Activated T-helper 9 cell treated with anti-CD3 and anti-CD28 coated beads, Interleukin-2, amount 50 U/mL, for 16 hours (primary cell): ENCODE measurements around the gene TM2D1.
"Not testable (repeated sequence)": the region's sequence is repeated elsewhere in the genome, so short reads cannot be mapped to it uniquely, and the experiment has no call there.

Source experiments
- DNase-seq: peaks from one replicate; pipeline ENCODE4 v3.0.0-alpha.2; 2020; ENCODE audit warnings: low read depth

TM2D1 gene

DNA sequence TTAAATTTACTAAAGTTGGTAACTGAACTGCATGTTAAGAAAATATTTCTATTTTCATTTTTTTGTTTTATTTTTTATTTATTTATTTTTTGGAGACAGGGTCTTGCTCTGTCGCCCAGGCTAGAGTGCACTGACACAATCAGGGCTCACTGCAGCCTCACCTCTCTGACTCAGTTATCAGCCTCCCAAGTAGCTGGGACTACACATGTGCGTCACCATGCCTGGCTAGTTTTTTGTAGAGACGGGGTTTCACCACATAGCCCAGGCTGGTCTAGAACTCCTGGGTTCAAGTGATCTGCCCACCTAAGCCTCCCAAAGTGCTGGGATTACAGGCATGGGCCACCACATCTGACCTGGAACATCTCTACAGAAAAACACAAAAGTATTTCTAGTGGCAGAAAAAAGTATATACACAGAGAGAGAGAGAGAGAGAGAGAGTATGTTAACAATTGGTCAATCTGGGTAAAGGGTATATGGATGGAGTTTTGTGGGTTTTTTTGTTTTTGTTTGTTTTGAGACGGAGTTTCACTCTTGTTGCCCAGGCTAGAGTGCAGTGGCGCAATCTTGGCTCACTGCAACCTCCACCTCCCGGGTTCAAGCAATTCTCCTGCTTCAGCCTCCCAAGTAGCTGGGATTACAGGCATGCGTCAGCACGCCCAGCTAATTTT, 5.8 kb downstream of the TM2D1 start:
- not testable (repeated sequence) for DNase-seq

DNA sequence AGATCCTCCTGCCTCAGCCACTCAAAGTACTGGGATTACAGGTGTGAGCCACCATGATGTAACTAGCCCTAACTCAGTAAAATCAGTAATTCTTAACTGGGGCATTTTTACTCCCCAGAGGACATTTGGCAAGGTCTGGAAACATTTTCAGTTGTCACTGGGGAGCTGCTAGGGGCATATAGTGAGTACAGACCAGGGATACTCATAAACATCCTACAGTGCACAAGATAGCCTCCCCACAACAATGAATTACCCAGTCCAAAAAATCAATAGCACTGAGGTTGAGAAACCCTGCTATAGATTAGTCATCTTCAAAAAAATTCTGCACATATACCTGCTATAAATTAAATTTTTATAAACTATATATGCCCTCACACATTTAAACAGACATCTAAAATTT, 13.0 kb downstream of the TM2D1 start:
- DNase-seq: no peak

DNA sequence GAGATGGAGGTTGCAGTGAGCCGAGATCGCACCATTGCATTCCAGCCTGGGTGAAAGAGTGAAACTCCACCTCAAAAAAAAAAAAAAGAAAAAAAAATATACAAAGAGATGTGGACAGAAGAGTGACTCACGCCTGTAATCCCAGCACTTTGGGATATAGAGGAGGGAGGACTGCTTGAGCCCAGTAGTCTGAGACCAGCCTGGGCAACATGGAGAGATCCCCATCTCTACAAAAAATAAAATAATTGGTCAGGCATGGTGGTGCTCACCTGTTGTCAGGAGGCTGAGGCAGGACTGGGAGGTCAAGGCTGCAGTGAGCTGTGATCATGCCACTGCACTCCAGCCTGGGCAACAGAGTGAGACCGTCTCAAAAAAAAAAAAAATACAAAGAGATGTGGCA, 13.7 kb downstream of the TM2D1 start:
- DNase-seq: not testable (repeated sequence)

DNA sequence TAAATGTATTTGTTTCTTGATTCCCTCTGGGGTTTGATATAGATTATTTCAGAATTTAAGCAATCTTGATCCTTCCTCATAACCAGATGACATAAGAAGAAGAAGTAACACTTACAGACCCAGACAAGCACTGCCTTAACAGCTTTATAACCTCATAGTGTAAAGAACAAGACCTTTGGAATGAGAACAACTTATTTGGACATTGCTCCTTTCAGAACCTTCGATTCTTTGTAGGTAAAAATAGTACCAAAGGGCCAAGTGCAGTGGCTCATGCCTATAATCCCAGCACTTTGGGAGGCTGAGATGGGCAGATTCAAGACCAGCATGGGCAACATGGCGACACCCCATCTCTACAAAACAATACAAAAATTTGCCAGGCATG, 15.0 kb downstream of the TM2D1 start:
- DNase-seq: no peak

DNA sequence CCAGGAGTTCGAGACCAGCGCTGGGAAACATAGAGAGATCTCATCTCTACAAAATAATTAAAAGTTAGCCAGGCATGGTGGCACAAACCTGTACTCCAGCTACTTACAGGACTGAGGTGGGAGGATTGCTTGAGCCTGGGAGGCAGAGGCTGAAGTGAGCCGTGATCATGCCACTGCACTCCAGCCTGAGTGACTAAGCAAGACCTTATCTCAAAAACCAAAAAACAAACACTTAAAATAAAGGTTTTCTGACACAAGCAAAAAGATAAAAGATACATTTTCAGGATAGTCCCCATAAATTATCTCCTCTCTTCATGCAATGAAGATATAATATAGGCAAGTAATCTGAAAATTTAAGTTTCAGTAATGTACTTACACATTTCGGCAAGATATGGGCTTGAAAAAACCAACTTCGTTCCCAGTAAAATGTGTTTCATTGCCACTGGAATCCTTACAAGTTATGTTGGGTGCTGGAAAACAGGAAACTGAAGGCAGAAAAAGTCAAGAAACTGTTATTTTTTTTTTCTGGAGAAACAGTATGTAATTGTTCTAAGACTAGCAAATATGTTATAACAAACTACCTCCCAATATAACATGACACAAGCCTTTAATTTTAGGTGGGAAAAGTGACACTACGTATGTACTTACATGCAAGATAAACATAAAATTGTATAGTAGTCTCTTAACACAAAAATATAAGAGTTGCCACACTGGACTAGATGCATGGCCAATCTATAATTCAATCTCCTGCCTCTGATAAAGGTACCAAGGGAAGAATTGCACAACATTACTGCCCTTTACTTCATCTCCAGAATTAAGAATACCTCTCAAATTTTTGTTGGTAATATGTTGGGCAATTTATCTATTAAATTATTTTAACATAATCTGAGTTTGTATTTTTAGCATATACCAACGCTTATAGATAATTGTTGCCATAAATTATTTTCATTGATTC, 15.7 kb downstream of the TM2D1 start:
- no peak for DNase-seq

DNA sequence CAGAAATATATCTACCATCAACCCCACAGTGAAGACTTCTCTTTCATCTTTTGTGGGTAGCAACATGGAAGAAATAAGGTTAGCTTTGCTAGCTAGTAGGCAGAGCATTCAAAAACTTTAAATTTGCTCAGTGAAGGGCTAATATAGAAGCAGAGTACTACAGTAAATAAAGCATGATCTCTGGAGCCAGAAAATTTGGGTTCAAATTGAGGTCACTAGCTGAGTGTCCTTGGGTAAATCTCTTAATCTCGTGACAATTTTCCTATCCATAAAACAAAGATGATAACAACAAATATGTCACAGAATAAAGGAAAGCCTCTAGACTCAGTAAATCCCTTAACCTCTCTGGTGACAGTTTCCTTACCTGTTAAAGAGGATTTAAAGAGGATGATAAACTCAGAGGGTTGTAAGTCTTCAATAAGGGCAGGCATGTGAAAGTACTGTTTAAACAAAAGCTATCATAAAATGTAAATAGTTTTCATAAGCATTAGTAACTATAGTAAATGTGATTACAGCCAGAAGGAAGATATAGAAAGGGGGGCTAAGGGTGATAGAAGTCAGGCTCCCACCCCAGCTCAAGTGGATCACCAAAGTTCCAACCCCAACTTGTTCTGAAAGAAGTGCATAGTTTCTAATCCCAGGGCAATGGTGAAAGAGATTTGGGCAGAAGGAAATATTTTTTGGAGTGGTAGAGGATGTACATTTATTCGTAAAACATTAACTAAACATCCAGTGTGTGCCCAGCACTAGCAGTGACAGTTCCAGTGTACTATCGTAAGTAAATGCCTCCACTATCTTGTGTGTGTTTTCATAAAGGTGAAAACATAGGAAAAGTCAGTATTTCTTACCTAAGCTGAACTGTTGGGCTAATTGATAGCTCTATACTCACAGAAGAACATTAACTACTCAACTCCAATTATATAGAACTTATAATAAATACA, 24.8 kb downstream of the TM2D1 start:
- DNase-seq: no peak

DNA sequence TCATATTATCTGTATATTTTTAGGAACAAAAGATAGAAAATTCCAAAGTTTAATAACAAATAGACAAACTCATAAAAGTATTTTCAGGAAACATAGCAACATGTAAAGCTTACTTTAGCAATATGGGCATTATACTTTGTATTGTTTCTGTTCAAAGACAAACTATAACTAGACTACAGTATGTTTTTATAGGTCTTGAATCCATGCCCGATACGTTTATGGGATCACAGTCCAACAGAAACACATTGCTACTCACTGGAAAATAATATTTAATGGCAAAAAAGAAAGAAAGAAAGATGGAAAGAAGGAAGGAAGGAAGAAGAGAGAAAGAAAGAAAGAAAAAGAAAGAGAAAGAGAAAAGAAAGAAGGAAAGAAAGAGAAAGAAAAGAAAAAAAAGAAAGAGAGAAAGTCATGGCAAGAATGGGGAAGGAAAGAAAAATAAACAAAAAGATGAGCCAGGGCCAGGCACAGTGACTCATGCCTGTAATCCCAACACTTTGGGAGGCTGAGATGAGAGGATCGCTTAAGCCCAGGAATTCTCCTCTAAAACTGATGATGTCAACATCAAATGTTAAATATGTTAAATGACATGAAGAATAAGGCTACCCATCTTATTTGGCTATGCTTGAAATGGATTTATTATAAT, 32.7 kb downstream of the TM2D1 start:
- DNase-seq: no peak

DNA sequence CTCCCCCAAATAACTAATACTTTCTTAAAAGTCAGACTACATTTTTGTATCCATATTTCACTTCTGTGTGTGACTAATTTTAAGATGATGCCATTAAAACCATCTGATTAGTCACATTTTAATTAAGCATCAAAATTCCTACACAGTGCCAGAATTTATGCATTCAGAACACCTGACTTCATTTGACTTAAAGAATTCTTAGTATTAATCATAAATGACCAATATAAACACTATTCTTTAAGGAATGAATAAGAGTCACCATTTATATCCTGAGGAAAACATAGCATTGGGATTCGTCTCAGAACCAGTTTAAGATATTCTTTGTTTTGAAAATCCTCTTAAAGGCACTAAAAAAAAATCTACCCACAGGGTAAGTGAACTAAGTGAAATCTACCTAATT, 37.0 kb downstream of the TM2D1 start:
- no peak for DNase-seq

DNA sequence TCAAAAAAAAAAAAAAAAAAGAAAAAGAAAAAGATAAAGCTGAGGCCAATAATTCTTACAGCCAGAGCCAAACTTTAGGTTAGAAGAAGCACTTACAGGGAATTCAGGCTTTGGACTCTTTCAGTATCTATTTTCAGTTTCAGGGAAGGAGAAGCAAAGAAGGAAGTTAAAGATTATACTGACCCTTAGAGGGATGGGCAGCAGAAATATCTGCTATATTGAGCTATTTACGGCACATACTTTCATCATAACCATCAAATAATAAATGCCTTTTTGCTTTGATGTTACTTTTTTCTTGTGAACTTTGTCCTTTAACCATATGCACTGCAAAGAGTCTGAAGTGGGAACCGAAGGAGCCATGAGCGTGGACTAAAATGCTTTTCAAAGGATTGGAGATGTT, 42.0 kb downstream of the TM2D1 start:
- no peak for DNase-seq

DNA sequence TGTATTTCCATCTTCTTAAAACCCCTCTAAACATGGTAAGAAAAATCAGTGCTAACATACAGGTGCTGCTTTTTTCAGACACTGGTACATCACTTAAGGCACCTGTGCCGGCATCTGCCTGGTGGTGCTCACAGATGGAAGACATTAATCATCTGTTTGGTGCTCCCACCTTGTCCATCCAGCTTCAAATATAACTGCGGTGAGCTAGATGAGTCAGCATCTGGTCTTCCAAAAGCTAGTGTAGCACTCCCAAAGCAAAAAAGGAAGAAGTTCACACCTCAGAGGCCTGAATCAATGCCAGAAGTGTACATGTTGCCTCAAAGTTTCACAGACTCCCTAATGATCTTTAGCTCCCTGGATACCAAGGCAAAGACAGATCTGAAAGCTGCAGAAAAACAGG, 44.4 kb downstream of the TM2D1 start:
- no peak for DNase-seq

DNA sequence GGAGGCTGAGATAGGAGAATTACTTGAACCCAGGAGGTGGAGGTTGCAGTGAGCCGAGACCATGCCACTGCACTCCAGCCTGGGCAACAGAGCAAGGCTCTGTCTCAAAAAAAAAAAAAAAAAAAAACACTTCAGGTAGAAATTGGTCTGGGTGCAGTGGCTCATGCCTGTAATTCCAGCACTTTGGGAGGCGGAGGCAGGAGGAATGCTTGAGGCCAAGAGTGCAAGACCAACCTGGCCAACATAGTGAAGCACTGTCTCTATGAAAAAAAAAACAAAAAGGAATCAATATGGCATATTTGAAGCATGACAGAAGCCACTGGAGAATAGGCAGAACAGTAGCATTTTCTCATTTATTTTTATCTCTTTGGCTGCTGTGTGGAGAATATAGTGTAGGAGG, 48.1 kb downstream of the TM2D1 start:
- DNase-seq: not testable (repeated sequence)

DNA sequence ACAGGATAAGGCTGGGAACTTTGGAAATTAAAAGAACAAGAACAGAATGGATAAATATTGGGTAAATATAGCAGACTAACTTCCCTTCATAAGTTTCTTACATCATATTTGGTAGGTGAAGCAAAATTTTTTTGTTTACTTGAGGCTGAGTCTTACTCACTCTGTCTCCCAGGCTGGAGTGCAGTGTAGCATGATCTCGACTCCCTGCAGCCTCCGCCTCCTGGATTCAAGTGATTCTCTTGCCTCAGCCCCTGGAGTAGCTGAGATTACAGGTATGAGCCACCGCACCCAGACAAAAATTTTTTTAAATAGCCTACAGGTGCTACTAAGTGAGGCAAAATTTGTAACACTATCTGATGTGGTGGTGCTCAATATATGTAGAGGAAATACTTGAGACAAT, 50.7 kb downstream of the TM2D1 start:
- DNase-seq: no peak

DNA sequence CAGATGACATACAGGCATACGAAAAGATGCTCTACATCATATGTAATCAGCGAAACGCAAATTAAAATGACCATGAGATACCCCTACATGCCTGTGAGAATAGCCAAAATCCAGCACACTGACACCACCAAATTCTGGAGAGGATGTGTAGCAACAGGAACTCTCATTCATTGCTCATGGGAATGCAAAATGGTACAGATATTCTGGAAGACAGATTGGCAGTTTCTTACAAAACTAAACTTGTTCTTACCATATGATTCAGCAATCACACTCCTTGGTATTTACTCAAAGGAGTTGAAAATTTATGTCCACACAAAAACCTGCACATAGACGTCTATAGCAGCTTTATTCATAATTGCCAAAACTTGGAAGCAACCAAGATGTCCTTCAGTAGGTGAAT, 52.6 kb downstream of the TM2D1 start:
- DNase-seq: no peak

DNA sequence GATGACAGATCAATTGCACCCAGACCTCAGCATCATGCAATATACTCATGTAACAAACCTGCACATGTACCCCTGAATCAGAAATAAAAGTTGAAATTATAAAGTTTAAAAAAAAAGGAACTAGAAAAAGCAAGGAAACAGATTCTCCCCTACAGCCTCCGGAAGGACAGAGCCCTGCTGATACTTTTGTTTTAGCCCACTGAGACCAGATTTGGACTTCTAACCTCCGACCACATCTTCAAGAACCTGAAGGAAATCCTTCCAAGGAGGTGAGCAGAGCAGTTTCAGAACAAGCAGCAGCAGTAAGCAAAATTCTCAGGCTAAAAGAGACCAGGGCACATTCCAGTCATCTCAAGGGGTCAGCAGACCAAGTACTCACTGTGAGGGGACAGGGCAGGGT, 54.5 kb downstream of the TM2D1 start:
- no peak for DNase-seq

DNA sequence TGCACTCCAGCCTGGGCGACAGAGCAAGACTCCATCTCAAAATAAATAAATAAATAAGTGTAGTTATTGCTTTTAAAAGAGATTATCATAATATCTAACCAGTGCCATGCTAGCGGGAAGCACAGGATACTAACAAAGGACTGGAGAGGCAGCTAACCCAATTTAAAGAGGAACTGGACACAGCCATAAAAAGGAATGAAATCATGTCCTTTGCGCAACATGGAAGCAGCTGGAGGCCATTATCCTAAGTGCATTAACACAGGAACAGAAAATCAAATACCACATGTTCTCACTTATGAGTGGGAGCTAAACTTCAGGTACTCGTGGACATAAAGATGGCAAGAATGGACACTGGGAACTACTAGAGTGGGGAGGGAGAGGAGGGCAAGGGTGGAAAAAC, 54.9 kb downstream of the TM2D1 start:
- no peak for DNase-seq

DNA sequence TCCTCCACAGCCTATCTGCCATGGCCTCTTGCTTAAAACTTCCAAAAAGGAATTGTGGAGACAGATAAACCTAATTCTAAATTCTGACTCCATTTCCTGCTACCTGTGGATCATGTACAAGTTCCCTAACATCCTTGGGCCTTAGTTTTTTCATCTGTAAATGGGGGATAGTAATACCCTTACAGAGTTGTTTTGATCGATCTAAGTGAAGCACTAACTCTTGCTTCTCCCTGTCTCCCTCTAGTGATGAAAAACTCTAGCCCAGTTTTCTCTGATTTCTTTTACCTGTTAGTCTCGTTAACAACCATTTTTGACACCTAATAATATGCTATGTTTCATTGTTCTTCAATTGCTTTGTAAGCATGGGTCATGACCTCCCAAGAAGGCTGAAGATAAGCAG, 65.9 kb downstream of the TM2D1 start:
- DNase-seq: no peak

DNA sequence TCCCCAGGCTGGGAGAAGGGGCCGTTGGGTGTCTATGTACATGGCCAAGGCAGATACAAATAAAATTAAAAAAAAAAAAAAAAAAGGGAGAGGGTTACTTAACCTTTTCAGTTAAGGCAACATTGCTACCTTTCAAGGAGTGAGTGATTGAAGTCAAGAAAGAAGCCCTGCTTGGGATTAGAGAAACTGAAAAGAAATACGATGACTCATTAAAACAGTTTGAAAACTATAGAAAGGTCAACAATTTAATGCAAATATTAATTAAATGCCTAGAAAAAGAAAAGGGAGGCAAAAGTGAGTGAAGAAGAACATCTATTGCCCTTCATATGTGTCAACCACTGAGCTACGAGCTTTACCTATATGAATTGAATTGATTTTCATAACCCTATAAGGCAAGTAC, 69.5 kb downstream of the TM2D1 start:
- DNase-seq: no peak

DNA sequence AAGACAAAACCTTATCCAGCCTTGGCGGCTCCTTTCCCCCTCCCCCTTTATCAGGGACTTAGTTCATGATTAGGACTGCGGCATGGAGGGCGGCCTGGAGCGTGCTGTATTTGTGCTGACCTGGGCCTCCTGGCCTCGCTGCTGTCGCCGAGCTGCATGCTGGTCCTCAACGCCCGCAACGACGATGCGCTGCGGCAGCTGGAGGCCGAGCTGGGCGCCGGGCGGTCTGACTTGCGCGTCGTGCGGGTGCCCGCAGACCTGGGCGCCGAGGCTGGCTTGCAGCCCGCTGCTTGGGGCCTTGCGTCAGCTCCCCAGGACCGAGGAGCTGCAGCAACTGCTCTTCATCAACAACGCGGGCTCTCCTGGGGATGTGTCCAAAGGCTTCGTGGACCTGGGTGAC, 70.9 kb downstream of the TM2D1 start:
- DNase-seq: no peak

DNA sequence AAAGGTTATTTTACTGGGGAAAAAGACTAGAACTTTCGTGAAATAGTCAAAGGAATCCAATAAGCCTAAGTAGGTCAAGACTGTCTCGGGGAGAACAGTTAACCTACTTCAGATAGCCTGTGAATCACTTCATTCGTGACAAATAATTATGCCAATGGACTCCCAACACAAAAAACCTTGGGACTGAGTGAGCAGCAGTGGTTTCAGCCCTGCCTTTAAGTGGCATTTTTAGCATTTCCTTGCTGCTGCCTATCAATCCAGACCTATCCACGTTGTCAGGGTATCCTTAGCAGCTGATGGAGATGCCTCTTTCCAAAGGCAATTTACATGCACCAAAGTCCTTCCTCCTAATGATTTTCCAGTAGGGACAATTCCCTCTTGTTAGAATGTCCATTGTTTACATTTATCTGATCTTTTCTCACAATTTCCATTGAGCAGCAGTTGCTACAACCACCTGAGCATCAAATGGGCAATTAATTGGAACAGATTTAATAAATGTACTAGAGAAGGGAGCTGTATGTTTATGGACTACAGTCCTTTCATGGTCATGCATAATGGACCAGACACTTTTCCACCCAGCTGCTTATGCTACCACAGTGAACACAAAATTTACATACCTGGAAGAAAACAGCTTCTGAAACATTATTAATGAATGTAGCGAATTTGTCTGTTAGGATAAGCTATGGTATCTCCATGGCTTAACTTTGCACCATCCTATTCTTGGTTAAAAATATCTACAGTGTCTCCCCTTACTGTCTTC, 75.8 kb downstream of the TM2D1 start:
- no peak for DNase-seq

DNA sequence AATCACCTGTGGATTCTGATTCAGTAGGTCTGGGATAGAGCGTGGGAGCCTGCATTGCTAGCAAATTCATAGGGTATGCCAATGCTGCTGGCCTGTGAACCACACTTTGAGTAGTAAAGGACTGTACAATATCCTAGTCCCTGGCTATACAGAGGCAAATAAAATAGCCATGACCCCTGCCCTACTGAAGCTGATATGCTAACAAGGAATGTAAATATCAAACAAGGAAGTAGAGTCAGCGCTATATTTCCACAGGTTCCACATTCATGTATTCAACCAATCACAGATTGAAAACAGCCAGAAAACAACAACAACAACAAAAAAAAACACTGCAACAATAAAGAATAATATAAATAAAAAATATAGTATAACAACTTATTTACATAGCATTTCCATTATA, 77.8 kb downstream of the TM2D1 start:
- no peak for DNase-seq

DNA sequence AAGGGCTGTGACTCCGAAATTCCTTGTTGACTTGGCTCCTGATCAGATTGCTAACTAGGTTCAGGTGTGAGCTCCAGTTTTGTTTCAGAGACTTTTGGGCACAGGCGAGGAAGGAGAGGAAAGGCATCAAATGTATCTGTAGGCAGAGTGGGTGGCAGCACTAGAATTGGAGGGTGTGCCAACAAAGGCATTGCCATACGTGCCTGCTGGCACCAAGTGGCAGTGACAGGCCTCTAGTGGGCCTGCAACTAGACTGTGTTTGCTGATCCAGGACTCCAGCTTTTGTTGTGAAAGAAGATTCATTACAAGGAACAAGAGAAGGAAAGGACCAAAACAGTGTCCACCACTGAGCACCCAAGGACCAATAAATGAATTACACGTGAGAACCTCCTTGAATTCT, 79.5 kb downstream of the TM2D1 start:
- no peak for DNase-seq
